HG03108 (cell line): Measurements from ENCODE around the gene CDKL1.
"Not testable (repeated sequence)": the region's sequence is repeated elsewhere in the genome, so short reads cannot be mapped to it uniquely, and the experiment has no call there.

Source experiments
- ATAC-seq: cut with Tn5 transposase; IDR thresholded peaks from one replicate; pipeline ENCODE4 v1.9.1; 2021; ENCODE audit warnings: moderate library complexity; ENCODE audit not compliant: unreplicated experiment

Gene CDKL1

DNA sequence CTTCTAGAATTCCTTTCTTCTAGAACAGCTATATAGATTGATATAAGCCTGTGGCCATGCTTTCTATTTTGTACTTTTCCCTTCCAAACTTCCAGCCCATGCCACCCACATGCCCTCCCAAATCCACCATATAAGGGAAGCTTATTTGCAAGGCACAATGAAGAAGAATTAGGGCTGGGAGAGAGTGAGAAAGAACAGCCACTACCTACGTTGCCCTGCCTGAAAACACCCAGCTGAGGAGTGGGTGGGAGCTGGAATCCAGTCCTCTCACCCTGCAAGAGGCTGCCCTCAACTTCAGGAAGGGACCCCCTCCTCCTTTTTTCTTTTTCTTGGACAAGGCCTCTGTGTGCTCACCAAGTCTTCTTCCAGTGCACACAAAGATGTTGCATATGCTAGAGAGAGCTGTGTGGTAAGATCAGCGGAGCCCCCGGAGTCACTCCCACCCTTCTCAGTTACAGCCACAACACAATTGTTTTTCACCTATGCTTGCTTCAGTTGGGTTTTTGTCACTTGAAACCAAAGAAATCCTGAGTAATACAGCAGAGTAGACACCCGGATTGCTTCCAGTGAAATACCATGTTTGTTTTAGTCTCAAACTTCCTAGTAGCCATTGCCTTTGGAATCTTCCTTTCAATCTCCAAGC is 38.8 kb downstream of the CDKL1 start:
- no peak for ATAC-seq

DNA sequence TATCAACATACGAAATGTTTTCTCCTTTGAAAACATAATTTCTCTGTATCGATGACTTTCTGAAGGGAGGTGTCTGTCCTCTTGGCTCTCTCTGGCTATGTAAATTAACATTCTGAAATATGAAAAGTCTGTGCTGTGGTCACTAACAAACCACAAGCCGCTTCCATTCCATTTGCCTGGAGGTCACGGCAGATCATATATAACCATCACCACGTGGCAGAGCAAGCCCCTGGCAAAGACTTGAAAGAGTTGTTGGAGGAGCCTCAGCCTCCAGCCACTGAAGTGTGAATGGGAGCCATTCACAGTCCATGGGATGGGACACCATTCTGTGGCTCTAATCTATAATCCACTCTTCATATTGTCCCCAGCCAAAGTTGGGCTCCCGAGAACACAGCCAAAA is 39.6 kb downstream of the CDKL1 start:
- ATAC-seq, result no peak

DNA sequence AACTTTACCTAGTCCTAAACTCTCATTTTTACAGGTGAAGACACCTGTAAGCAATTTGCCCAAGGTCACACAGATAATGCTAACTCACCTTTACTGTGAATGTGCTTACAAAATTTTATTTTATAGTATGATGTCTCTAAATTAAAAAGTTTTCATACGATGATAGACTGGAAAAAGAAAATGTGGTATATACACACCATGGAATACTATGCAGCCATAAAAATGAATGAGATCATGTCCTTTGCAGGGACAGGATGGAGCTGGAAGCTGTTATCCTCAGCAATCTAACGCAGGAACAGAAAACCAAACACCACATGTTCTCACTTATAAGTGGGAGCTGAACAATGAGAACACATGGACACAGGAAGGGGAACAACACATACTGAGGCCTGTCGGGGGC is 40.4 kb downstream of the CDKL1 start:
- not testable (repeated sequence) for ATAC-seq

DNA sequence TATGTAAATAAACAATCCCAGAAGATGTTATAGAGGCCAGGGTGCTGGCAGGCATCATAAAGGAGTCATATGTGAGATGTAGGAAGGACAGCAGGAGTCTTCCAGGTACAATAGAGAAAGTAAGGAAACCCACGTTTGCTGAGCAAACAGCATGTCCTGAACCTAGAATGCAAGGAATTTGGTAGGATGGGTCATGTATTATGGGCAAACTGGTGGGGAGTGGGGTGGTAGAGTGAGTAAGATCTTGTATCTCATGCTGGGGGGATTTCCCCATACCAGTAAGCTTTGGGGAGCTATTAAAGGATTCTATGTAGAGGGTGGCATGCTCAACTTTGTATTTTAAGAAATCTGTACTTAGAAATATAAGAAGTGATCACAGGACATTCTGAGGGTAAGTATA is 41.0 kb downstream of the CDKL1 start:
- no peak for ATAC-seq

DNA sequence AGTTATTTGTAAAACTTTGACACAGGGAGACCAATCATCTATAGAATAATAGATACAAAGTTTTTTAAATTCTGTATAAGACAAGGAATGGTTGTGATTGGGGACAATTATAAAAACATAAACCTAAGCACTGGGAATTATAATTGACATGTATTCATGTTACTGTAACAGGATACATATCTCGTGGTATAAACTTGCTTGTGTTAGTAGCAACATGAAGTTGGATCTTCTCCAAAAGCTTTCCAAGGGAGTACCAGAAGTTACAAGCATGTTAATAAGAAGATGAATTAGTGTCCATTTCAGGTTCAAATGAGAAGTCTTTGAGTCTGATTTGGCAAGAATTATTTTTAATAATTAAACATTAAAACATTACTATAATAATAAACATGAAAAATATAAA is 42.2 kb downstream of the CDKL1 start:
- ATAC-seq, result no peak

GRCh38 chr14:50353126-50353525 is 43.6 kb downstream of the CDKL1 start:
- no peak for ATAC-seq

DNA sequence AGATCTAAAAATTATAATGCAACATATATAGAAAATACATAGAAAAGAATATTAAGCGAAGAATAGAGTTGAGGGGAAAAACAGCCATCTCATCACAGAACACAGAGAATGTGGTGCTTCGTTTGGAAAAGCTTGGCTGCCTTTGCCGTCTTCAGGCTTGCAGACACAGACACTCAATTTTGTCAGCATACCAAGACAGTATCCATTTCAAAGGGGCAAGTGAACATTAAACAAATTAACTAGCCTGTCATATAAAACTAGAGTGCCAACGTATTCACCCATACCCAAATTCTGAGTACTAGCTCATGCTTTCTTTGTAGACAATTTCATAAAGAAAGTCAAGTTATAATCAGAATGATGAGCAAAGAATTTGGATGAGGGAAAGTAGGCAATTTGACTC is 44.1 kb downstream of the CDKL1 start:
- ATAC-seq, result no peak

DNA sequence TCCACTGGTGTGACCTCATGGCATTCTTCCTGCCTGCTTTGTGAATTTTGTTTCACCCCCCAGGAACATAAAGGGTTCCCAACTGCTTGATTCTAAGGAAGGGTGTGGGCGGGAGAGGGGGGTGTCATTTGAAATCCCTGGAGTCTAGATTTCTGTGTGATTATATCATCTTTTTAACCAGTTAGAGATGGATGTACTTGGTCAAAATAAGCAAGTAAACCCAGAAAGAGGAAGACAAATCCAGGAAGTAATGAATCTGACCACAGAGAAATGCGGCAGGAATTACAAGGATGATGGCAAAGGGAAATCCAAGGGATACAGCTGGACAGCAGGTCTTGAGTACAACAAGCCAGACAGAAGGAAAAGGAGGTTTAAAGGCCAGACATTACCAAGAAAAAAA is 45.7 kb downstream of the CDKL1 start:
- no peak for ATAC-seq

DNA sequence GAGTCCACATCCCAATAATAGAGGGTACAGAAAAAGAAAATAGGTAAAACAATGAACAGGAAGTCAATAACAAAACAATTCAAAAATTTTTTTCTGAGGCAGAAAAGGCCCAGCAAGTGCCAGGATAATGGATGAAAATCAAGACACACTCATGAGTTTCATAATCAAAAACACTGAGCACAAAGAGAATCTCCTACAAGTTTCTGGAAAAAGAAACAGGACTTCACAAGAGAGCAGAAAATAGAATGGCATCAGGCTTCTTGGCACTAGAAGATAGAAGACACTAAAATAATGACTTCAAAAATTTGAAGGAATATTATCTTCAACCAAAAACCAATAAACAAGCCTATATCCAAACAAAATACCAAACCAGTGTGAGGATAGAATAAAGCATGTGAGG is 47.7 kb downstream of the CDKL1 start:
- no peak for ATAC-seq

GRCh38 chr14:50347521-50347920 is 49.2 kb downstream of the CDKL1 start:
- ATAC-seq, result no peak

DNA sequence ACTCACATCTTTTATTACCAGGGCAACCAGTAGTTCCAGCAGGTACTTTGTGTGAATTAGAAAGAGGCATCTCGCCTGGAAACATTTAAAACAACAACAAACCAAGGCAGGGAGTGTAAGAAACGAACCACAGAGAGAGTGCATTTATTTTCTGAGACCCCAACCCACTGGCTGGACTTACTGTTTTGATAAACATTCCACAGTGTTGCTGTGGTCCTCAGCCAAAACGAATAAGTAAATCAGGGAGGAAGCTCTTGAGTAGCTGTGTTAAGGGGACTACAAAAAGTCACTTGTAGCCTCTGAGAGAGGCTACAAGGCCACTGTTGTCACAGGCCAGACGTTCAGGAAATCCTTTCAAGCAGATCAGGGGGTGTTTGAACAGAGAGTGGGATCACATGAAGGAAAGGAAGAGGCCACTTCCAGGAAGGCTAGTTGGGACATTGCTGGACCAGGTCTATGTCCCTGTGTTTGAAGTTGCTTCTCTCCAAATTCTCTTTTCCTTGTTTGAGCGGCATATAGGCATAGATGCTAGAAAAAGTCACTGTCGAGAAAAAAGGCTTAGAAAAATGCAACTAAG is 50.7 kb downstream of the CDKL1 start:
- no peak for ATAC-seq

DNA sequence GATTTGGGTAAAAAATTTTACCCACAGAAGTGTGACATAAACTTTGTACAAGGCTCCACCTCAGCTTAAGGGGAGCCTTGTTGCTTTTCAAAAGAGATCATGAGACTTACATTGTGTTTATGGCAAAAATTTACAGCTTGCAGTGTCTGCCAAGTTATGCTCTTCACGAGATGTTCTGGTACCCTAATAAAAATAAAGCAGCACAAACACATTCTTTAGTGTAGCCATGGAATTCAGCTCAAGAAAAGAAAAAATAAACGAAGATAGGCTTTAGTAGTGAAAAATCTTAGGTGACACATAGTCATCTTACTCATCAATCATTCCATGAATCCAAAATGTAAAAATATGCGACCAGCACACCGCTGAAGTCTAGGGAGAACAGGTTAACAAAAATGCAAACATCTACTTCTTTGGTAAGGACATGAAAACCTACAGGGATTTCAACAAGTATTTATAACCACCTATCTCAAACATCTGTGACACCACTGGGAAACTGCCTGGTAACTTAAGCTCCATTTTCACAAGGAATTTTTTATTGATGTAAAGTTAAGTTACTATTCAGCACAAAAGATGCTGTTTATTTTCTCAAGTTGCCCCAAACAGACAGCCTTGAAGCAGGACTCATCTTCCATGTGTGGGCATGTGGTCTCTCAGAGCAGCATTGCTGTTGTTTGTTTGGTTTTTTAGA is 51.7 kb downstream of the CDKL1 start:
- no peak for ATAC-seq

GRCh38 chr14:50344116-50344775 is 52.4 kb downstream of the CDKL1 start:
- ATAC-seq, result peak; percentile 86

DNA sequence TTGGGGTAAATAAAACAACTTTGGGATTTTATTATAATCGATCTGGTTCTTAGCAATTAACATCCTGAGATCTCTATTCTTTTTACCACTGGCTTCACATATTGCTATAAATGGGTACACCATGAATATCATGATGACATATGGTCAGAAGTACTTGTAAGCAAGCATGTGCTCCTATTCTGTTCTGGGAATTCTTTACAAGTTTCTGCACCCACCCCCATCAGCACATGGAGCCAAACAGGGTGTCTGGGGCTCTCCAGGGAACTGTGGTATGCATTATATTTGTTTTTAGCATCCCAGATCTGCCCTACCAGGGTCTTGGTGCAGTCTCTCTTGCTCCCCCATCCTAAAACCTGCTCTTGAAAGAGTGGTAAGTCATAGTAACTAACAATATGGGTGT is 53.2 kb downstream of the CDKL1 start:
- no peak for ATAC-seq

DNA sequence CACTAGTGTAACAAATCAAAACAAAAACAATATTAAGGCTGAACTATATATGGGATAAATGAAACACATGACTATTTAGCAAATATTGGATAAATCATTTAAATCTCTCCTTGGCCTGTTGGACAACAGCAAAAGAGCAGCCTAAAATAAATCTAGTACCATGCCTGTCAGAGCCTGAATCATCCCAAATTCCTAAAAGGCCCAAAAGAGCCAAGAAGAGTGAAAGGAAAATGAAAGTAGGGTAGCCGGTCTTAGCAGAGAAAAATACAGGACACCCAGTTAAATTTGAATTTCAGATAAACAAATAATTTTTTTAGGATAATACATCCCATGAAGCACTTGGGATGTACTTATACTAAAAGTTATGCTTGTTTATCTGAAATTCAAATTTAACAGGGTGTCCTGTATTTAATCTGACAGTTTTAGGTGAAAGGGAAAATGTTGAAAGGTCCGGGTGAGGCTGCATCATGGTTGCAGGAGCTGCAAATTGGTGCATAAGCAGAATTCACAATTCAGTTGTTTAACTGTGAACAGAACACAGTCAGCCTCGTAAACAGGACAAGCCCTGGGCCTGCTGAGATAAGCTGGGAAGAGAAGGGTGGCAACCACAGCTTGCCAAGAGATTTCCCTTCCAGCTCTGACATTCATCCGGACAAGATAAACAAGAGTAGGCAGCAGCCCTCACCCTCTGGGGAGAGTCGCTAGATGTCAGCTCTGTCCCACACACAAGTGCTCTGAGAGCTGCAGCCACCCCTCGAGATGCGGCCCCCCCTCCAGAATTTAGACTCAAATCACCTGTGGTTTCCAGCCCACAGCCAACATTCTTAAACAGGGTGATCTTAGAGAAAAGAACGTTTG is 54.2 kb downstream of the CDKL1 start:
- peak; percentile 55 for ATAC-seq

DNA sequence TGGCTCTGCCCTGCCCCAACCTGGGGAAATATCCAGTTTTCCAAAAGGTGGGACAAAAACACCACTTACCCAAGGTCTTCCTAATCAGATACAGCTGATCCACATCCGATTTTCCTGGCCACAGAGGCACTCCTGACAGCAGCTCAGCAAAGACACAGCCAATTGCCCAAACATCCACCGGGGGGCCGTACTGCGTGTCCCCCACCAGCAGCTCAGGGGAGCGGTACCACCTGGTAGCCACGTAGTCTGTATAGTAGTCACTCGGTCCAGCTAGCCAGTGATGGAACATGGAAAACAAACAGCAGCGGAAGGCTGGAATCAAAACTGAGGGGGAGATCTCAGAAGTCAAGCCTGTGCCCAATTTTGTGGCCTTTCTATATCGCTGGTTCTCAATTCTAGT is 55.7 kb downstream of the CDKL1 start:
- no peak for ATAC-seq

DNA sequence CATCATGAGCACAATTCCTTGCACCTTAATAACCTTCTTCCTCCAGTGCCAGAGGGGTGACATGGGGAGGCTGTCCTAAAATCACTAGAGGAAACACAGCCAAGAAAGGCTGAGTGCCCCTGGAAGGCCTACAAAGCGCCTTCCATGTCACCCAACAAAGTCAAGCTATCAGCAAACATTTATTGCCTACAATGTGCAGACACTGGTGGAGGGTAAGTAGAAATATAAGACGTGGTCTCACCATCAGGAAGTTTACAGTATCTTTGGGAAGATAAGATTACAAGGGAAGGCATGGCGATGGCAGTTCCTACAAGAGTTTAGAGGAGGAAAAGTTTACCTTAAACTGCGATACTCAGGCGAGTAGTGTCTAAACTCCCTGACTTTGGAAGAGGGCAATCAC is 56.6 kb downstream of the CDKL1 start:
- no peak for ATAC-seq

DNA sequence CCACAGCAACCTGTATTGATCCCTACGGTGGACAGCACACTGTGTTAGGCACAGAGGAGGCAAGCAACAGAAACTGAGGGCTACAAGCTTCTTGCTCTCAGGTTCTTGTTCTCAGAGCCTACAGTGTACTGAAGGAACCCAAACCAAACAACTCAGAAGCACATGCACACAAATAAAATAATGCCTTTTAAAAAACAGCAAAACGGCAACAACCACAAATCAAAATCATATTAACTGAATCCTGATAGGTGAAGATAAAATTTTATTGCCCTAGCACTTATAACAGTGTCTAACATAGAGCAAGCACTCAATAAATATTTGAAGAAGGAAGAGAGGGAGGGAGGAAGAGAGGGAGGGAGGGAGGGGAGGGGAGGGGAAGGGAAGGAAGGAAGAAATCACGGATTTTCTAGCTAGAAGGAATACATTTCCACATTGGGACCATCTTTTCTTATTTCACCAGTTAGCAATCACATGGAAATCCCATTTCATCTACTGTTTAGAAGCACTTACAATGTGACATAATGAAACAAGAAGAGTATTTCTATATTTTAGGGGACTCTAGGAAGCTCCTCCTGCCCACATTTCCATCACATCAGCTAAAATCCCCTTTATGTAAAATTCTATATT is 57.4 kb downstream of the CDKL1 start:
- no peak for ATAC-seq

- no peak for ATAC-seq
Observed at GRCh38 chr14:50338587-50338986, 58.1 kb downstream of the CDKL1 start.

- no peak for ATAC-seq
Observed at GRCh38 chr14:50335989-50336824, 60.5 kb downstream of the CDKL1 start.
